Suprapubic skin (tissue), 4 donors: Measurements from ENCODE around the gene CTXN1. TPM values are rescaled to one million over a fixed set of nuclear protein-coding genes. Genes with fewer than 3 reads are reported as not detected.

Experiments used
- DNase-seq, 2 donors: peaks; one replicate each; pipeline ENCODE4 v3.0.0-alpha.2; 2019; ENCODE audit warnings: low spot score in 2 of 2
- H3K27ac ChIP-seq: fragments of 200-600 bp; sonication (generic); one replicate; pipeline ENCODE4 v1.5.1; 2019
- H3K27me3 ChIP-seq: fragments of 200-600 bp; sonication (generic); one replicate; pipeline ENCODE4 v1.5.1; 2019
- H3K36me3 ChIP-seq: fragments of 200-600 bp; sonication (generic); one replicate; pipeline ENCODE4 v1.5.1; 2019
- H3K4me1 ChIP-seq: fragments of 200-600 bp; sonication (generic); one replicate; pipeline ENCODE4 v1.5.1; 2019
- H3K4me3 ChIP-seq: fragments of 200-600 bp; sonication (generic); one replicate; pipeline ENCODE4 v1.5.1; 2019; ENCODE audit warnings: mild to moderate bottlenecking
- H3K9me3 ChIP-seq: fragments of 200-600 bp; sonication (generic); one replicate; pipeline ENCODE4 v1.5.1; 2019
- CTCF ChIP-seq, 2 donors: fragments of 200-600 bp in 1 of 2; fragments of 450-650 bp in 1 of 2; sonication (generic) in 1 of 2; IDR thresholded peaks; one replicate each; pipeline ENCODE4 v1.5.1; 2016 to 2019; ENCODE audit warnings: antibody characterized with exemption in 2 of 2, mild to moderate bottlenecking in 1 of 2, moderate library complexity in 1 of 2
- EP300 ChIP-seq: sonication (generic); formaldehyde crosslinking; IDR thresholded peaks from one replicate; pipeline ENCODE4 v1.6.1; 2017; ENCODE audit warnings: antibody characterized with exemption
- POLR2A ChIP-seq, 2 donors: fragments of 450-650 bp; IDR thresholded peaks; one replicate each; pipeline ENCODE4 v1.6.1; 2017; ENCODE audit warnings: antibody characterized with exemption in 2 of 2, mild to moderate bottlenecking in 2 of 2, moderate library complexity in 2 of 2
- POLR2AphosphoS5 ChIP-seq, 3 donors: sonication (generic); formaldehyde crosslinking; IDR thresholded peaks; one replicate each; pipeline ENCODE4 v1.6.1; 2017; ENCODE audit warnings: antibody characterized with exemption in 3 of 3
- WGBS: methylation state at CpG from one replicate; pipeline ENCODE4 v1.1.5; 2018; 5-methylcytosine and 5-hydroxymethylcytosine counted together
- total RNA-seq, 4 donors: library from RNA; depleted of rRNA; stranded (reverse); fragments of >200 nt; gene quantifications; one replicate each; pipeline ENCODE4 v1.1.0, GENCODE V29; 2016

The CTXN1 gene
- total RNA-seq, 4 donors from 2014 or later = 1.2 to 3.6 (median 2.6) TPM

GRCh38 chr19:7910321-7911161 is 15.4 kb downstream of the CTXN1 start:
- peaks cover 51% of the 10 kb centered on the region for H3K36me3 ChIP-seq
- no peak overlapping the region for H3K27ac ChIP-seq
- no peak overlapping the region for H3K4me3 ChIP-seq
- TF ChIP-seq CTCF (IDR thresholded peaks at IDR 0.05) (no peak), POLR2A (IDR thresholded peaks at IDR 0.05) (no peak), EP300 (no peak), POLR2AphosphoS5 (IDR thresholded peaks at IDR 0.05) (no peak)
- H3K27me3 ChIP-seq = peaks cover 14% of the 10 kb centered on the region
- 100% methylated on average over 10 of the region's 54 CpGs for WGBS
- DNase-seq = peak in 1 of 2 donors; percentile 60
- no peaks in the 10 kb centered on the region for H3K9me3 ChIP-seq
- peaks cover 42% of the 10 kb centered on the region for H3K4me1 ChIP-seq

GRCh38 chr19:7909471-7910067 is 16.4 kb downstream of the CTXN1 start:
- TF ChIP-seq POLR2A (IDR thresholded peaks at IDR 0.05) (no peak), EP300 (no peak), POLR2AphosphoS5 (IDR thresholded peaks at IDR 0.05) (no peak), CTCF (IDR thresholded peaks at IDR 0.05) (no peak)
- Histone ChIP-seq H3K27me3 (peaks cover 4% of the 10 kb centered on the region), H3K27ac (no peak overlapping the region), H3K36me3 (peaks cover 51% of the 10 kb centered on the region), H3K4me1 (peaks cover 50% of the 10 kb centered on the region), H3K9me3 (no peaks in the 10 kb centered on the region), H3K4me3 (no peak overlapping the region)
- 91% methylated on average over 12 of the region's 21 CpGs for WGBS
- peak in 1 of 2 donors; percentile 58 for DNase-seq

- Histone ChIP-seq H3K4me1 (peaks cover 54% of the 10 kb centered on the region), H3K27me3 (no peaks in the 10 kb centered on the region), H3K27ac (no peak overlapping the region), H3K36me3 (peaks cover 51% of the 10 kb centered on the region), H3K4me3 (no peak overlapping the region), H3K9me3 (no peaks in the 10 kb centered on the region)
- peak in 1 of 2 donors; percentile 65 for DNase-seq
- no peak for TF ChIP-seq POLR2A (IDR thresholded peaks at IDR 0.05)
- no peak for TF ChIP-seq EP300
- TF ChIP-seq CTCF (IDR thresholded peaks at IDR 0.05) = no peak
- no peak for TF ChIP-seq POLR2AphosphoS5 (IDR thresholded peaks at IDR 0.05)
- 75% methylated on average over 11 of the region's 19 CpGs for WGBS
These were observed 17.0 kb downstream of the CTXN1 start for GRCh38 chr19:7908742-7909461.

GRCh38 chr19:7908078-7908699 is 17.7 kb downstream of the CTXN1 start:
- Histone ChIP-seq H3K27ac (no peak overlapping the region), H3K27me3 (no peaks in the 10 kb centered on the region), H3K36me3 (peaks cover 49% of the 10 kb centered on the region), H3K4me1 (peaks cover 55% of the 10 kb centered on the region), H3K9me3 (no peaks in the 10 kb centered on the region), H3K4me3 (no peak overlapping the region)
- TF ChIP-seq POLR2A (IDR thresholded peaks at IDR 0.05) = no peak
- no peak for TF ChIP-seq EP300
- TF ChIP-seq CTCF (IDR thresholded peaks at IDR 0.05) = no peak
- TF ChIP-seq POLR2AphosphoS5 (IDR thresholded peaks at IDR 0.05) = no peak
- 79% methylated on average over 14 of the region's 14 CpGs for WGBS
- DNase-seq = no peak
